AG09319 (cell line): Measurements from ENCODE around the gene RILP.
A peak's percentile ranks its signal among the peaks of the same experiment; 100 is the strongest.
"Not testable (repeated sequence)": the region's sequence is repeated elsewhere in the genome, so short reads cannot be mapped to it uniquely, and the experiment has no call there.

Source experiments
- DNase-seq: peaks from one replicate; pipeline ENCODE4 v3.0.0-alpha.2; 2010; ENCODE audit warnings: low read depth; ENCODE audit errors: extremely low read depth
- CTCF ChIP-seq: IDR thresholded peaks from 2 replicates; pipeline ENCODE4 v1.5.1; 2011; ENCODE audit warnings: low read depth, mild to moderate bottlenecking, inconsistent platforms, low read length, moderate library complexity

Gene RILP

GRCh38 chr17:1653735-1654134, 4.1 kb upstream of the RILP start:
- DNase-seq: no peak
- TF ChIP-seq CTCF: no peak

- DNase-seq: not testable (repeated sequence)
These were observed 3.1 kb upstream of the RILP start for GRCh38 chr17:1652794-1653193.

- DNase-seq: no peak
- no peak for TF ChIP-seq CTCF
These were observed 1.8 kb upstream of the RILP start for GRCh38 chr17:1651559-1651844.

GRCh38 chr17:1650731-1651558, 1.3 kb upstream of the RILP start:
- DNase-seq: no peak
- no peak for TF ChIP-seq CTCF

GRCh38 chr17:1648963-1649843, 463 bp downstream of the RILP start:
- peak; percentile 91 for DNase-seq
- TF ChIP-seq CTCF: peak; percentile 71

- peak; percentile 17 for TF ChIP-seq CTCF
- DNase-seq: no peak
These were observed 1.3 kb downstream of the RILP start for GRCh38 chr17:1648173-1648962.

GRCh38 chr17:1647802-1648171, 1.9 kb downstream of the RILP start:
- TF ChIP-seq CTCF: no peak

More at GRCh38 chr17:1647802-1648171, 1.9 kb downstream of the RILP start:
- no peak for DNase-seq
